Activated CD8-positive, alpha-beta memory T cell treated with anti-CD3 and anti-CD28 coated beads for 36 hours (primary cell): Measurements from ENCODE around the gene RILPL1. TPM values are rescaled to one million over a fixed set of nuclear protein-coding genes. Genes with fewer than 3 reads are reported as not detected.
"Not testable (repeated sequence)": the region's sequence is repeated elsewhere in the genome, so short reads cannot be mapped to it uniquely, and the experiment has no call there.

ENCODE experiments used
- CTCF ChIA-PET: fragments of 350-600 bp; sonication (Branson Sonifier 250); formaldehyde crosslinking; loops from one replicate; lab custom pipeline; 2021; ENCODE audit warnings: antibody characterized with exemption; lab: Charles Lee
- POLR2A ChIA-PET: fragments of 350-600 bp; sonication (Branson Sonifier 250); formaldehyde crosslinking; loops from one replicate; lab custom pipeline; 2021; ENCODE audit warnings: antibody characterized with exemption; lab: Charles Lee
- total RNA-seq, 2 experiments: library from RNA; stranded (reverse); gene quantifications; one replicate each; pipeline ENCODE4 v1.2.3, GENCODE V29; 2021

Gene RILPL1
- total RNA-seq, 2 experiments from 2014 or later, result 3.7 TPM

- CTCF ChIA-PET, result interaction anchor here (2.2 kb wide), 1 partner anchor 10 kb away, joined by 7 read pairs; the partner anchor contains the start of gene RILPL2
- POLR2A ChIA-PET, result interaction anchor here (0.5 kb wide), 1 partner anchor 40 kb away, joined by 7 read pairs; no protein-coding TSS in a partner anchor
These were observed 87.9 kb downstream of the RILPL1 start for GRCh38 chr12:123445388-123446332.

- ChIA-PET POLR2A (no interaction called here), CTCF (interaction anchor here (1.1 kb wide), 1 partner anchor 10 kb away, joined by 3 read pairs; no protein-coding TSS in a partner anchor)
These were observed 89.2 kb downstream of the RILPL1 start for GRCh38 chr12:123444092-123445026.

DNA sequence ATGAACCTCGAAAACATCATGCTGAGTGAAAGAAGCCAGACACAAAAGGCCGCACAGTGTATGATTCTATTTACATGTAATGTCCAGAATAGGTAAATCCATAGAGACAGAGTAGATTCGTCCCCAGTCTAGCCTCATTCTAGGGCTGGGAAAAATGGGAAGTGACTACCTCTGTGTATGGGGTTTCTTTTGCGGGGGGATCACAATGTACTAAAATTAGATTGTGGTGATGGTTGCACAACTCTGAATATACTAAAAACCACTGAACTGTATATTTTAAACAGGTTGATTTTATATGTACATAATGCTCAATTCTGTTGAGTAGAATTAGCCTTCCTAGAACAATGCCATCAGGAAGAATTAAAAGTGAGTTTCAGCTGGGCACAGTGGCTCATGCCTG is 90.7 kb downstream of the RILPL1 start:
- ChIA-PET POLR2A (interaction anchor here (0.7 kb wide), 1 partner anchor 135 kb away, joined by 3 read pairs; no protein-coding TSS in a partner anchor), CTCF (no interaction called here)

- ChIA-PET POLR2A (no interaction called here), CTCF (interaction anchor here (0.6 kb wide), 1 partner anchor 1532 kb away, joined by 8 read pairs; no protein-coding TSS in a partner anchor)
These were observed 91.9 kb downstream of the RILPL1 start for GRCh38 chr12:123441523-123442164.

GRCh38 chr12:123436017-123436964 is 97.2 kb downstream of the RILPL1 start, which contains the start of gene RILPL2:
TSS of gene RILPL2 (minus strand) at chr12:123436684. CDS start at chr12:123436420, 264 bp downstream.
- CTCF ChIA-PET, result interaction anchor here (0.6 to 2.5 kb wide), 5 partner anchors 8 to 71 kb away, joined by 3 to 9 read pairs (median 3); partner anchors contain the start of gene SBNO1
- POLR2A ChIA-PET, result interaction anchor here (0.5 to 2.5 kb wide), 5 partner anchors 12 to 204 kb away, joined by 3 to 16 read pairs (median 6); partner anchors contain the start of genes MPHOSPH9 and MTRFR

DNA sequence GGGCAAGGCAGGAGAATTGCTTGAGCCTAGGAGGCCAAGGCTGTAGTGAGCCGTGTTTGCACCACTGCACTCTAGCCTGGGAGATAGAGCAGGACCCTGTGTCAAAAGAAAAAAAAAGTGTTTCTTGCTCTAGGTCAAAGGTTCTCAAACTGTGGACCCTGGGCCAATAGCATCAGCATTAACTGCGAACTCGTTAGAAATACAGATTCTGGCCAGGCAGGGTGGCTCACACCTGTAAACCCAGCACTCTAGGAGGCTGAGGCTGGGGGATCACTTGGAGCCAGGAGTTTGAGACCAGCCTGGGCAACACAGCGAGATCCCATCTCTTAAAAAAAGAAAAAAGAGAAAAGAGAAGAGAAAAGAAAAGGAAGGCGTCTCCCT is 97.9 kb downstream of the RILPL1 start:
- ChIA-PET CTCF (interaction anchor here (0.9 to 2.5 kb wide), 3 partner anchors 8 to 71 kb away, joined by 3 to 9 read pairs (median 7); partner anchors contain the start of gene SBNO1), POLR2A (interaction anchor here (0.6 to 2.5 kb wide), 5 partner anchors 13 to 203 kb away, joined by 3 to 16 read pairs (median 7); partner anchors contain the start of genes MPHOSPH9 and MTRFR)

DNA sequence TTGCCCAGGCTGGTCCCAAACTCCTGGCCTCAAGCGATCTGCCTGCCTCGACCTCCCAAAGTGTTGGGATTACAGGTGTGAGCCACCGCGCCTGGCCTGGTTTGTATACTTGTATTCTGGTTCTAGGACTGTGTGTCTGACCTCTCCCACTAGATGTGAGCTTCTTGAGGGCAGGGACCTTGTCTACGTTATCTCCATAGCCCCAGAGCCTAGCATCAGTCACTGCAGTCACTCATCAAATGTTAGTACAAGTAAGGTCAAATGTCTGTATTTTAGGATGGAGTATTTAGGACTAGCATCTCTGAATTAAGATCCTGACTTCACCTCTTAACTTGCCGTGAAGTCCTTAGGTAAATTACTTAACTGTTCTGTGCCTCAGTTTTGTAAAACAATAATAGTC is 99.9 kb downstream of the RILPL1 start:
- ChIA-PET CTCF (interaction anchor here (0.6 to 1.1 kb wide), 3 partner anchors 10 to 98 kb away, joined by 3 to 5 read pairs (median 3); no protein-coding TSS in a partner anchor), POLR2A (interaction anchor here (1.4 kb wide), 1 partner anchor 68 kb away, joined by 3 read pairs; no protein-coding TSS in a partner anchor)

DNA sequence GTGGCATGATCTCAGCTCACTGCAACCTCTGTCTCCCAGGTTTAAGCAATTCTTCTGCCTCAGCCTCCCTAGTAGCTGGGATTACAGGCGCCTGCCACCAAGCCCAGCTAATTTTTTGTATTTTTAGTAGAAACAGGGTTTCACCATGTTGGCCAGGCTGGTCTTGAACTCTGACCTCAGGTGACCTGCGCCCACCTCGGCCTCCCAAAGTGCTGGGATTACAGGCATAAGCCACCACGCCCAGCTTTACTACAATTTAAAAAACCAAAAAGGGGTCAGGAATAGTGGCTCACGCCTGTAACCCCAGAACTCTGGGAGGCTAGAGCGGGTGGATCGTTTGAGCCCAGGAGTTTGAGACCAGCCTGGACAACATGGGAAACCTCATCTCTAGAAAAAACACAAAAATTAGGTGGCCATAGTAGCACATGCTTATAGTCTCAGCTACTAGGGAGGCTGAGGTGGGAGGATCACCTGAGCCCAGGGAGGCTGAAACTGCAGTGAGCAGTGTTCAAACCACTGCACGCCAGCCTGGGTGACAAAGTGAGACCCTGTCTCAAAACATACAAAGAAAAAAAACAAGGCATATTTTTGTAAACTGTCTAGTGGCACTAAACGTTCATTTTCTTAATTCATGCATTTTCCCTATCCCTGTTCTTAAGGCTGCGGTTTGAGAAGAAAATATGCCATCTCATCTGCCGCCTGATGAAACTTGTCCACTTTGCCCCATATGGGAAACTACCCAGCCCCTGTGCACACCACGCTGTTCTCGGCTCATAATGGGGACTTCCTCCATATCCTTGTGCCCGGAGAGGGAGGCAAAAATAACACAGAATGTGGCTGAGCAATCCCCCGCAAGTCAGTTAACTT is 101.3 kb downstream of the RILPL1 start:
- POLR2A ChIA-PET, result interaction anchor here (0.8 kb wide), 1 partner anchor 153 kb away, joined by 3 read pairs; no protein-coding TSS in a partner anchor
- CTCF ChIA-PET, result interaction anchor here (0.8 to 2.1 kb wide), 3 partner anchors 11 to 162 kb away, joined by 3 to 5 read pairs (median 3); partner anchors contain the start of gene SNRNP35

GRCh38 chr12:123429101-123429500 is 104.4 kb downstream of the RILPL1 start:
- CTCF ChIA-PET, result interaction anchor here (0.9 to 1.0 kb wide), 2 partner anchors 11 to 23 kb away, joined by 3 to 4 read pairs; no protein-coding TSS in a partner anchor
- POLR2A ChIA-PET, result not testable (repeated sequence)

DNA sequence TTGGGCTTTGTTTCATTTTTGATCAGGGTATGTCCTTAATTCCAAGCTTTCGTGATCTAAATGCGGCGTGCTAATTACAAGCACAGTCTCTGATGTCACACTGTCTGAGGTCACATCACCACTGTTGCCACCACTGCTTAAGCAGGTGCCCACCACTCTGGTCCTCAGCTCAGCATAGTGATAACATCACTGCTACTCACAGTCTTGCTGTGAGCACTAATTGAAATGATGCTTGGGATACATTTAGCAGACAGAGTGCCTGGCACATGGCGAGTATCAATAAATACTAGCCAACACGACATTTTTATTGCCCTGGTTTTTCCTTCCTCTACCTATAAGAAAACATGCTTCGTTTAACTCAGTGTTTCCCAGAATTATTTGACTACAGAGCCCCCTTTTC is 104.9 kb downstream of the RILPL1 start:
- ChIA-PET POLR2A (interaction anchor here (0.7 kb wide), 1 partner anchor 45 kb away, joined by 5 read pairs; the partner anchor contains the start of gene KMT5A), CTCF (interaction anchor here (0.9 to 1.3 kb wide), 2 partner anchors 8 to 24 kb away, joined by 4 to 9 read pairs; partner anchors contain the start of gene RILPL2)

DNA sequence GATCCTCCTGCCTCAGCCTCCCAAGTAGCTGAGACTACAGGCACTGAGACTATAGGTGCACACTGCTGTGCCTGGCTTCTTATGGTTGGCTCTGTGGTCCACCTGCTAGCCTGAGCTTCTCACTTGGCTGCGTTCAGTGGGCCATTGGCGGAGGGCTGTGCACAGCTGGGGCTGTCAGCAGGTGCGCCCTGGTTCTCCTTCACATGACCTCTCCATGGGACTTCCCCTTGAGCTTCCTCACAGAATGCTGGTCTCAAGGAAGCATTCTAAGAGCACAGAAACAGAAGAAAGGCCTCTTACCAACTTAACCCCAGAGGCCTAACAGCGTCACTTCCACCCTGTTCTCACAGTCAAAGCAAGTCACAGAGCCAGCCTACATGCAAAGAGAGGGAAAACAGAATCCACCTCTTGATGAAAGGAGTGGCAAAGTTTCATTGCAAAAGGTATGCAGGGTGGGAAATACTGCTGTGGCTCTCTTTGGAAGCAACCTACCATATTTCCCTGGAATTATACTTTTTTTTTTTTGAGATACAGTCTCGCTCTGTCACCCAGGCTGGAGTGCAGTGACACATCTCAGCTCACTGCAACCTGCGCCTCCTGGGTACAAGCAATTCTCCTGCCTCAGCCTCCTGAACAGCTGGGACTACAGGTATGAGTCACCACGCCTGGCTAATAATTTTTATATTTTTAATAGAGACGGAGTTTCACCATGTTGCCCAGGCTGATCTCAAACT is 106.3 kb downstream of the RILPL1 start:
- ChIA-PET POLR2A (interaction anchor here (0.7 to 1.2 kb wide), 4 partner anchors 21 to 62 kb away, joined by 3 to 10 read pairs (median 4); no protein-coding TSS in a partner anchor), CTCF (interaction anchor here (1.1 to 1.5 kb wide), 5 partner anchors 9 to 155 kb away, joined by 3 to 9 read pairs (median 4); partner anchors contain the start of gene RILPL2)

GRCh38 chr12:123421314-123421713 is 112.2 kb downstream of the RILPL1 start:
- POLR2A ChIA-PET, result interaction anchor here (0.7 kb wide), 1 partner anchor 15 kb away, joined by 6 read pairs; the partner anchor contains the start of gene RILPL2

More at GRCh38 chr12:123421314-123421713, 112.2 kb downstream of the RILPL1 start:
- CTCF ChIA-PET, result interaction anchor here (0.6 to 1.4 kb wide), 3 partner anchors 9 to 1388 kb away, joined by 3 to 5 read pairs (median 5); no protein-coding TSS in a partner anchor
